GM19193 (cell line): ENCODE measurements around the gene SLC16A12.

Experiments used
- POLR2A ChIP-seq: IDR thresholded peaks from 4 replicates; pipeline ENCODE4 v1.6.1; 2011; ENCODE audit not compliant: insufficient read depth, insufficient read length; ENCODE audit errors: extremely low read depth

Gene SLC16A12

GRCh38 chr10:89535171-89536012, at the start of gene SLC16A12:
TSS of gene SLC16A12 (minus strand) at chr10:89535594. CDS start at chr10:89462578, 73,016 bp downstream.
- TF ChIP-seq POLR2A = no peak

GRCh38 chr10:89582022-89582421, 46.6 kb upstream of the SLC16A12 start:
- TF ChIP-seq POLR2A = no peak

- TF ChIP-seq POLR2A = no peak
Observed at GRCh38 chr10:89580243-89580642, 44.8 kb upstream of the SLC16A12 start.

- TF ChIP-seq POLR2A = no peak
Observed at GRCh38 chr10:89576696-89577095, 41.3 kb upstream of the SLC16A12 start.

GRCh38 chr10:89576022-89576421, 40.6 kb upstream of the SLC16A12 start:
- TF ChIP-seq POLR2A = no peak

GRCh38 chr10:89575031-89575430, 39.6 kb upstream of the SLC16A12 start:
- TF ChIP-seq POLR2A = no peak

GRCh38 chr10:89574368-89574767, 39.0 kb upstream of the SLC16A12 start:
- no peak for TF ChIP-seq POLR2A

- no peak for TF ChIP-seq POLR2A
Observed at GRCh38 chr10:89567576-89568245, 32.3 kb upstream of the SLC16A12 start.

- TF ChIP-seq POLR2A = no peak
Observed at GRCh38 chr10:89566992-89567391, 31.6 kb upstream of the SLC16A12 start.

- TF ChIP-seq POLR2A = no peak
Observed at GRCh38 chr10:89566095-89566950, 30.9 kb upstream of the SLC16A12 start.

GRCh38 chr10:89565180-89565579, 29.8 kb upstream of the SLC16A12 start:
- no peak for TF ChIP-seq POLR2A

- no peak for TF ChIP-seq POLR2A
Observed at GRCh38 chr10:89563861-89564478, 28.6 kb upstream of the SLC16A12 start.

- TF ChIP-seq POLR2A = no peak
Observed at GRCh38 chr10:89563311-89563710, 27.9 kb upstream of the SLC16A12 start.

GRCh38 chr10:89556600-89556999, 21.2 kb upstream of the SLC16A12 start:
- TF ChIP-seq POLR2A = no peak
